Gastrocnemius medialis (tissue), 4 donors: ENCODE measurements around the gene IGFALS. TPM values are rescaled to one million over a fixed set of nuclear protein-coding genes. Genes with fewer than 3 reads are reported as not detected.

ENCODE experiments used
- ATAC-seq, 2 donors: fragments of 150-250 bp; one replicate each; pipeline ENCODE4 v1.9.1; 2016
- DNase-seq, 2 donors: peaks; one replicate each; pipeline ENCODE4 v3.0.0-alpha.2; 2019
- H3K27ac ChIP-seq, 4 donors: fragments of 200-600 bp; sonication (generic); 1 replicate in 1 of 4; 2 replicates in 3 of 4; pipeline ENCODE4 v1.5.1; 2016 to 2018; ENCODE audit warnings: mild to moderate bottlenecking in 2 of 4, moderate library complexity in 1 of 4
- H3K27me3 ChIP-seq, 3 donors: fragments of 200-600 bp; sonication (generic) in 2 of 3; 1 replicate in 1 of 3; 2 replicates in 2 of 3; pipeline versions ENCODE4 v1.5.1 to v1.6.0; 2016 to 2019; ENCODE audit warnings: mild to moderate bottlenecking in 1 of 3, moderate library complexity in 1 of 3
- H3K36me3 ChIP-seq, 2 donors: fragments of 200-600 bp; sonication (generic) in 1 of 2; one replicate each; pipeline ENCODE4 v1.5.1; 2017 to 2018
- H3K4me1 ChIP-seq, 2 donors: fragments of 200-600 bp; sonication (generic) in 1 of 2; one replicate each; pipeline ENCODE4 v1.5.1; 2016 to 2017; ENCODE audit warnings: mild to moderate bottlenecking in 2 of 2
- H3K4me3 ChIP-seq, 4 donors: fragments of 200-600 bp; sonication (generic) in 3 of 4; 1 replicate in 1 of 4; 2 replicates in 3 of 4; pipeline ENCODE4 v1.5.1; 2016 to 2019; ENCODE audit warnings: mild to moderate bottlenecking in 2 of 4
- H3K9me3 ChIP-seq, 3 donors: fragments of 200-600 bp; sonication (generic) in 2 of 3; 1 replicate in 1 of 3; 2 replicates in 2 of 3; pipeline ENCODE4 v1.5.1; 2016 to 2019
- POLR2A ChIP-seq, 2 donors: fragments of 450-650 bp; IDR thresholded peaks; one replicate each; pipeline ENCODE4 v1.6.1; 2017; ENCODE audit warnings: antibody characterized with exemption in 2 of 2, mild to moderate bottlenecking in 2 of 2, moderate library complexity in 2 of 2
- in situ Hi-C, 4 donors: fragments of 200-750 bp; cut with MboI; loops; one replicate each; pipeline versions ENCODE4 v1.15.0 to v1.8.0; 2017; ENCODE audit warnings: low sequenced_read_pairs in 4 of 4
- intact Hi-C: fragments of 100-400 bp; cut with DNase I; formaldehyde crosslinking; loops from one replicate; pipeline ENCODE4 v1.15.1; 2023; ENCODE audit warnings: low total_unique reads
- total RNA-seq, 4 donors: library from RNA; depleted of rRNA; stranded (reverse); fragments of >200 nt; gene quantifications; one replicate each; pipeline versions ENCODE4 v1.1.0 to v1.2.3, GENCODE V29; 2016
- TF ChIP-seq, protein P1 (sequence below), 5 experiments: fragments of 450-650 bp in 3 of 5; fragments of 200-600 bp in 2 of 5; sonication (generic) in 2 of 5; IDR thresholded peaks in 4 of 5; conservative IDR thresholded peaks in 1 of 5; 1 replicate in 4 of 5; 2 replicates in 1 of 5; pipeline ENCODE4 v1.5.1; 2016 to 2019; ENCODE audit warnings: antibody characterized with exemption in 5 of 5, mild to moderate bottlenecking in 3 of 5, moderate library complexity in 3 of 5

IGFALS gene
- total RNA-seq, 4 donors from 2014 or later, result 0.20 to 0.22 TPM; not detected in 2

DNA sequence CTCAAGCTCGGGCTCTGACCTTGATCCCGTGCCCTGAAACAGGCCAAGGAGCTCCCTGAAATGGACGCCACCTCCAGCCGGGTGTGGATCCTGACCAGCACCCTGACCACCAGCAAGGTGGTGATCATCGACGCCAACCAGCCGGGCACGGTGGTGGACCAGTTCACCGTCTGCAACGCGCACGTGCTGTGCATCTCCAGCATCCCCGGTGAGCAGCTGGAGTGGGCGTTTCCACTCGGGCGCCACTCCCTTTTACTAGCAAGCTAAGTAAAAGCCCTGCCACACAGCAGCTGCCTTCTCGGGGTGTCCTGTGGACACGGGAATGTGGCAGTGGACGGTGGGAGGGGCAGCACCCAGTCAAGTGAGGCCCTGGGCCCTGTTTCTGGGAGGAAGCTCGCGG is 28.5 kb downstream of the IGFALS start:
- DNase-seq, result no peak
- Histone ChIP-seq H3K27ac (no peak overlapping the region), H3K4me1 (peaks cover under 1 to 3% of the 10 kb centered on the region in 2 donors), H3K9me3 (no peaks in the 10 kb centered on the region), H3K4me3 (no peak overlapping the region), H3K27me3 (no peaks in the 10 kb centered on the region), H3K36me3 (peaks cover 0 to 78% of the 10 kb centered on the region in 2 donors)
- intact Hi-C loops (loop anchor here (5.0 kb wide), 1 partner anchor 338 kb away; no protein-coding TSS in a partner anchor), in situ Hi-C loops (no loop called here)
- no peak for ATAC-seq
- TF ChIP-seq POLR2A (IDR thresholded peaks at IDR 0.05), result no peak
- TF ChIP-seq, protein P1, sequence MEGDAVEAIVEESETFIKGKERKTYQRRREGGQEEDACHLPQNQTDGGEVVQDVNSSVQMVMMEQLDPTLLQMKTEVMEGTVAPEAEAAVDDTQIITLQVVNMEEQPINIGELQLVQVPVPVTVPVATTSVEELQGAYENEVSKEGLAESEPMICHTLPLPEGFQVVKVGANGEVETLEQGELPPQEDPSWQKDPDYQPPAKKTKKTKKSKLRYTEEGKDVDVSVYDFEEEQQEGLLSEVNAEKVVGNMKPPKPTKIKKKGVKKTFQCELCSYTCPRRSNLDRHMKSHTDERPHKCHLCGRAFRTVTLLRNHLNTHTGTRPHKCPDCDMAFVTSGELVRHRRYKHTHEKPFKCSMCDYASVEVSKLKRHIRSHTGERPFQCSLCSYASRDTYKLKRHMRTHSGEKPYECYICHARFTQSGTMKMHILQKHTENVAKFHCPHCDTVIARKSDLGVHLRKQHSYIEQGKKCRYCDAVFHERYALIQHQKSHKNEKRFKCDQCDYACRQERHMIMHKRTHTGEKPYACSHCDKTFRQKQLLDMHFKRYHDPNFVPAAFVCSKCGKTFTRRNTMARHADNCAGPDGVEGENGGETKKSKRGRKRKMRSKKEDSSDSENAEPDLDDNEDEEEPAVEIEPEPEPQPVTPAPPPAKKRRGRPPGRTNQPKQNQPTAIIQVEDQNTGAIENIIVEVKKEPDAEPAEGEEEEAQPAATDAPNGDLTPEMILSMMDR (IDR thresholded peaks at IDR 0.05 in 4 of 5, conservative IDR thresholded peaks at IDR 0.05 in 1 of 5), result no peak

DNA sequence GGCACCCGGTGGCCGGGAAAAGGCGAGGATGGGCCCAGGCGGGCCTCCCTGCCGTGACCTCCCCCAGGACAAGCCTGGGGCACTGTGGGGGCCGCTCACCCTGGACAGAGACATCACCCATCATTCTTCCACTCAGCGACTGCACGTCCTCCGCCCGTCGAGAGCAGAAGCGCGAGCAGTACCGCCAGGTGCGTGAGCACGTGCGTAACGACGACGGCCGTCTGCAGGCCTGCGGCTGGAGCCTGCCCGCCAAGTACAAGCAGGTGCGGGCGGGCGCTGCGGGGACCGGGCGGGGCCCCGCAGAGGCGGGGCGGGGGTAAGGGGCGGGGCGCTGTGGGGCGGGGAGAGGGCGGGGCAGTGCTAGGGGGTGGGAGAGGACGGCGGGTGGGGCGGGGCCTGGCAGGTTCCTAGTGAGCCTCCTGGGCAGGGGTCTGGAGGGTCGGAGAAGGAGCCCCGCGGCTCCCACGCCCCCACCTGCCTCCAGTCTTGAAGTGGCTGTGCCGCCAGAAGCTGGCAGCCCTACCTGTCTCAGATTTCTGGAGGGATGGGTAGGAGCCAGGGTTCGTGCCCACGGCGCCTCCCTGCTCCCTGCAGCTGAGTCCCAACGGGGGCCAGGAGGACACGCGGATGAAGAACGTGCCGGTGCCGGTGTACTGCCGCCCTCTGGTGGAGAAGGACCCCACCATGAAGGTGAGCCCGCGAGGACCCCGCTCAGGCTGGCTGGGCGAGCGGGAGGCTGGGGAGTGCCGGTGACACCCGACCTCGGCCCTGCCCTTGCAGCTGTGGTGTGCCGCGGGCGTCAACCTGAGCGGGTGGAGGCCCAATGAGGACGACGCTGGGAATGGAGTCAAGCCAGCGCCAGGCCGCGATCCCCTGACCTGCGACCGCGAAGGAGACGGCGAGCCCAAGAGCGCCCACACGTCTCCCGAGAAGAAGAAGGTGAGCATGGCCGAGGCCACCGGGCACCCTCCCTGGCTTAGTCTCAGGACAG is 29.7 kb downstream of the IGFALS start:
- TF ChIP-seq, protein P1 (IDR thresholded peaks at IDR 0.05 in 4 of 5, conservative IDR thresholded peaks at IDR 0.05 in 1 of 5), result peak in 1 of 5 experiments; percentile 18
- no peak for TF ChIP-seq POLR2A (IDR thresholded peaks at IDR 0.05)
- H3K4me3 ChIP-seq, result no peak overlapping the region
- peak in 1 of 2 donors; percentile 15 for ATAC-seq
- no peaks in the 10 kb centered on the region for H3K9me3 ChIP-seq
- peaks cover 0 to 80% of the 10 kb centered on the region in 2 donors for H3K36me3 ChIP-seq
- no peak overlapping the region for H3K27ac ChIP-seq
- in situ Hi-C loops, result no loop called here
- intact Hi-C loops, result loop anchor here (5.0 kb wide), 1 partner anchor 337 kb away; no protein-coding TSS in a partner anchor
- H3K4me1 ChIP-seq, result no peaks in the 10 kb centered on the region
- DNase-seq, result no peak
- H3K27me3 ChIP-seq, result no peaks in the 10 kb centered on the region

DNA sequence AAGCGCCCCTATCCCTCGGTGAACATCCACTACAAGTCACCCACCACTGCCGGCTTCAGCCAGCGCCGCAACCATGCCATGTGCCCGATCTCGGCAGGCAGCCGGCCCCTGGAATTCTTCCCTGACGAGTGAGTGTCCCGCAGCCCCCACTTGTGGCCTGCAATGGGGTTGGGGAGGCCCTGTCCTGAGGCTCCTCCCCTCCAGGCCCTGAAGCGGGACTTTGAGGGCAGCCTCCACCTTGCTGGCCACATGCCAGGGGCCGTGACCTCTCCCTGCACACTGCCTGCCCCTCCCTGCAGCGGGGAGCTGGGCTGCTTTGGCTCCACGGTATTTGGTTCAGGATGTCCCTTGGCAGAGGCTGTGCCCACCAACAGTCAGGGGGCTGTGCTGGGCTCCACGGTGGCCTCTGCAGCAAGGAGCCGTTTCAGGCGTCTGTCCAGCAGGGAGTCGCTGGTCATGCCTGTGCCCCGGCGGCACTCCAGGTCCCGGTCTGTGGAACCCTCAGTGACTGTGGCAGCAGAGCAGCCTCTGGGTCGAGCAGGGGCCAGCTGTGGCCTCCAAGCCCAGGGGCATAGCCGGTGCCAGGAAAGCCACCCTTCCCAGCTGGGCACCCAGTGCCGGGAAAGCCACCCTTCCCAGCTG is 30.5 kb downstream of the IGFALS start:
- H3K4me3 ChIP-seq, result no peak overlapping the region
- H3K27ac ChIP-seq, result no peak overlapping the region
- no peak for DNase-seq
- in situ Hi-C loops, result no loop called here
- TF ChIP-seq, protein P1 (IDR thresholded peaks at IDR 0.05 in 4 of 5, conservative IDR thresholded peaks at IDR 0.05 in 1 of 5), result no peak
- TF ChIP-seq POLR2A (IDR thresholded peaks at IDR 0.05), result no peak
- H3K27me3 ChIP-seq, result no peaks in the 10 kb centered on the region
- H3K4me1 ChIP-seq, result no peaks in the 10 kb centered on the region
- peaks cover 0 to 79% of the 10 kb centered on the region in 2 donors for H3K36me3 ChIP-seq
- intact Hi-C loops, result loop anchor here (5.0 kb wide), 1 partner anchor 336 kb away; no protein-coding TSS in a partner anchor
- no peak for ATAC-seq
- H3K9me3 ChIP-seq, result no peaks in the 10 kb centered on the region

DNA sequence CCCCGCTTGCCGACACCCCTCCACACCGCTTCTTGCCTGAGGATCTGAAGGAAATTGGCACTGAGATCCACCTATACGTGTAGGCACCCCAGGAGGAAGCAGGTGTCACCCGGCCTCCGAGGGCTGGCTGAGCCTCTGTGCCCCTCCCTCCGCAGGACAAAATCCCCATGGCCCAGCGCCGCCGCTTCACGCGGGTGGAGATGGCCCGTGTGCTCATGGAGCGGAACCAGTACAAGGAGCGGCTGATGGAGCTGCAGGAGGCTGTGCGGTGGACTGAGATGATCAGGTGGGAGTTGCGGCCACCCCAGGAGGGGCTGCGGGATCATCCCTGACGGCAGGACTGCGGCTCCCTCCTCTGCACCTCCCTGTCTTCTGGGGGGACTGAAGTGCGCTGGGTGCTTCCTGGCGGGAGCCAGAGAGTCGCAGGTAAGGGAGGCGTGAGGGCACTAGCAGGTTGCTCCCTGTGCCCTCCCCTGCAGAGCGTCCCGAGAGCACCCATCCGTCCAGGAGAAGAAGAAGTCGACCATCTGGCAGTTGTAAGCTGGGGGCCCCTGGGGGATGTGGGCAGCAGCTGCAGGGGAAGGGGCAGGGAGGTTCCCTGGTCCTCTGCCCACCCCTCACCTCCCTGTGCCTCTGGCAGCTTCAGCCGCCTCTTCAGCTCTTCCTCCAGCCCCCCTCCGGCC is 31.2 kb downstream of the IGFALS start:
- Histone ChIP-seq H3K4me3 (no peak overlapping the region), H3K9me3 (no peaks in the 10 kb centered on the region), H3K27me3 (no peaks in the 10 kb centered on the region), H3K4me1 (no peaks in the 10 kb centered on the region), H3K27ac (no peak overlapping the region), H3K36me3 (peaks cover 0 to 79% of the 10 kb centered on the region in 2 donors)
- intact Hi-C loops (loop anchor here (5.0 kb wide), 1 partner anchor 335 kb away; no protein-coding TSS in a partner anchor), in situ Hi-C loops (no loop called here)
- DNase-seq, result no peak
- ATAC-seq, result no peak
- TF ChIP-seq POLR2A (IDR thresholded peaks at IDR 0.05), result no peak
